Stimulated activated CD4-positive, alpha-beta T cell treated with anti-CD3 and anti-CD28 coated beads, Interleukin-1b, Interleukin-23, amount 100 ng/mL, for 24 hours (primary cell): ENCODE results near the gene CAV2.
"Not testable (repeated sequence)": the region's sequence is repeated elsewhere in the genome, so short reads cannot be mapped to it uniquely, and the experiment has no call there.

ENCODE experiments used
- DNase-seq, 4 experiments: peaks; one replicate each; pipeline ENCODE4 v3.0.0-alpha.2; 2020; ENCODE audit warnings: low read depth in 4 of 4, low spot score in 1 of 4

Gene CAV2, protein sequence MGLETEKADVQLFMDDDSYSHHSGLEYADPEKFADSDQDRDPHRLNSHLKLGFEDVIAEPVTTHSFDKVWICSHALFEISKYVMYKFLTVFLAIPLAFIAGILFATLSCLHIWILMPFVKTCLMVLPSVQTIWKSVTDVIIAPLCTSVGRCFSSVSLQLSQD

GRCh38 chr7:116499168-116500077 lies at the start of gene CAV2:
CAV2 (plus strand) TSS chr7:116499738; CDS start chr7:116499782, 44 bp downstream.
- no peak for DNase-seq

DNA sequence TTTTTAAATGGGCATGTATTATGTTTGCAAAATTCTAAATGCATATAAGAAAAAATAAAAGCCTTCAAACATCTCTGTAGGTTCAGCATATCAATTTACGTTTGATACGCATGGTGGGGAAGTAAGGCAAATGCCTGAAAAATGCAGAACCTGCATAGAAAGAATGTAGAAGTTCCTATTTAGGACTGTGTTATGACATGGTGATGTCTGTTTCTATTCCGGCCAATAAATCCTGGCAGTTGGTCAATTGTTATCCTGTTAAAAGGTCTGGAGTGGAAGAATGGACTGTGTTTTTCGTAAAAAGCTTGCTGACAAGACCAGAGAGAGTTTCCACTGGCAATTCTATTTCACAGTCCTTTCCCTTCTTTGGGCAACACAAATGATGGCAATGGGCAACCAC lies 49.6 kb upstream of the CAV2 start:
- DNase-seq: no peak

GRCh38 chr7:116451957-116452729 lies 47.4 kb upstream of the CAV2 start:
- DNase-seq: no peak

DNA sequence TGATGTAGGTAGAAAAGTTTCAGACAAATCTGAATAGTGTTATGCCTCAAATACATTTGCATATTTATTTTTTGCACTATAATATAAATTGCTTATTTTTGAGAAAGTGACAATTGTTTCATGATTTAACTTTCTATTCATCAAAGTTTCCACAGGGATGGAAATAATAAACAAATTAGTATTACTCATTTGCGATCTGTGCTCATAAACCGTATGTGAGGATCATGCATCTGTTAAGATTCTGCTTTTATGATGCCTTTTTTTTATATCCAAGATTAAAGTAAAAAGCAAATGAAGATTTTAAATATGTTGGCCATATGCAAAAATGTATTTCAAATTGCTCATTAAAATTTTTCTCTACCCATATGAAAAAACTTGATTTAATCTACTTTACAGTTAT lies 45.2 kb upstream of the CAV2 start:
- DNase-seq: no peak

GRCh38 chr7:116455009-116455408 lies 44.5 kb upstream of the CAV2 start:
- DNase-seq: no peak

DNA sequence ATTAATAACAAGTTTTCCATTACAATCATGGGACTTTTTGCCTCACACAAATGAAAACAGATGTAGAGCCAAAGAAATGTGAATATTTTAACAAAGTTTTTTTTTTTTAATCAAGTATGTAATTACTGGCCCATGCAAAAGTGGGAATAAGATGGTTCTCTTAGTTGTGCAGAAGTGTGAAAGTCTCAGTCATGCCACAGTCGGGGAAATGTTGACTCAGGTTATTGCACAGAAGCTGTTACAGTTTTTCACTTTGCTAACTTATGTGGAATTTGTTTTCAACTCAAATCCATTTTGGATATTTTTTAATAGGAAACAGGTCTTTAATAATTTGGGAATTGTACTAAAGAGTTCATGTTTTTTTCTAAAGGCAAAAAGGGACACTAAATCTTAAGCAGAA lies 44.0 kb upstream of the CAV2 start:
- no peak for DNase-seq

DNA sequence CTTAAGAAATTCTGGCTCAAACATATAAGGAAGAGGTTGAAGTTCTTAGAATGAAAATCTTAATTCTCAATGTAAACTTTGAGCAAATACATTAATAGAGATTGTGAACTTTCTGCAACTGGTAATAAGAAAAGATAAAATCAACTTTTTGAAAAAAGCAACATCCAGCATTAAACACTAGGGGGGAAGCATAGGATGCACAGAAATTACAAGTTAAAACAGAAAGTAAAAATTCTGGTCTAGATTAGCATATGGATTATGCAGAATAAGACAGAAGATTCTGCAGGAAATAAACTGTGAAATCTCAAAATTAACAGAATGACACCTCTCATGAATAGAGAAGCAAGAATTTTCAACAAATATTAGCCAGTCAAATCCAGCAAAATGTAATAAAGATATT lies 38.0 kb upstream of the CAV2 start:
- no peak for DNase-seq

DNA sequence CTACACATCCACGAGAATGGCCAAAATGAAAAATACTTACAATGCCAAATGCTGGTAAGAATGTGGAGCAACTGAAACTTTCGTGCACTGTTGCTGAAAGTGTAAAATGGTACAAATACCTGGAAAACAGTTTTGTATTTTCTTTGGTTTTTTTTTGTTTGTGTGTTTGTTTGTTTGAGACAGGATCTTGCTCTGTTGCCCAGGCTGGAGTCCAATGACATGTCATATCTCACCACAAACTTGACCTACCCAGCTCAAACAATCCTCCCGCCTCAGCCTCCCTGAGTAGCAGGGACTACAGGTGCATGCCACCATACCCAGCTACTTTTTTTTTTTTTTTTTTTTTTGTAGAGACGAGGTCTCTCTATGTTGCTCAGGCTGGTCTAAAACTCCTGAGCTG lies 35.6 kb upstream of the CAV2 start:
- DNase-seq: no peak

DNA sequence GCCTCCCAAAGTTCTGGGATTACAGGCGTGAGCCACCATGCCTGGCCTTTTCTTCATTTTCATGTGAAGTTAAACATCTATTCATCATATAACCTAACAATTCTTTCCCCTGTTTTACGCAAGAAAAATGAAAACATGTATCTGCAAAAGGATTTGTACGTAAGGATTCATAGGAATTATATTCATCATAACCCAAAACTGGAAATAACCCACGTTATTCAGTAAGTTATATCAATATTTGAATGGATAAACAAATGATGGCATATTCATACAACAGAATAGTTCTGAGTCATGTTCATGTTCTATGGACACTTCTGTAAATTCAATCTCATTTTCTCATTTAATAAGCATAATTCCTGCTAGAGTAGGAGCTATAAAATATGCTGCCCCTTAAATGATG lies 35.2 kb upstream of the CAV2 start:
- no peak for DNase-seq

DNA sequence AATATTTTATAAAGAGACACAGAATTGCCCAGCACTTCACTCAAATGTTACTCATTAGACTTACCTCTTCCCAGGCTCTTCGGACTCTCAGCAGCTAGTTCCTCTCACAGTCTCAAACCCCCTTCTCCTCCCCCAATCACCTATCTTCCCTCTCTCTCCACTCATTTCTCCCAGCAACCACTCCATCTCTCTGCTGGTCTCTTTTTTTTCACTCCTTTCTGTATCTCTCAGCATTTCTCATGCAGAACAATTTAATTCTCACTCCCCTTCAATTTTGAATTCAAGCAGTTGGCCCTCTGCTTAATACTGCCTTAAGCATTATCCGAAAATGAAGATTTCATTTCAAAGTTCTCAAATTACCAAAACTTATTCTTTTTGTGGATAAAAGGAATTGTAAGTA lies 34.4 kb upstream of the CAV2 start:
- no peak for DNase-seq

- no peak for DNase-seq
Observed at GRCh38 chr7:116468534-116468933, 31.0 kb upstream of the CAV2 start.

- DNase-seq: no peak
Observed at GRCh38 chr7:116477625-116478024, 21.9 kb upstream of the CAV2 start.

DNA sequence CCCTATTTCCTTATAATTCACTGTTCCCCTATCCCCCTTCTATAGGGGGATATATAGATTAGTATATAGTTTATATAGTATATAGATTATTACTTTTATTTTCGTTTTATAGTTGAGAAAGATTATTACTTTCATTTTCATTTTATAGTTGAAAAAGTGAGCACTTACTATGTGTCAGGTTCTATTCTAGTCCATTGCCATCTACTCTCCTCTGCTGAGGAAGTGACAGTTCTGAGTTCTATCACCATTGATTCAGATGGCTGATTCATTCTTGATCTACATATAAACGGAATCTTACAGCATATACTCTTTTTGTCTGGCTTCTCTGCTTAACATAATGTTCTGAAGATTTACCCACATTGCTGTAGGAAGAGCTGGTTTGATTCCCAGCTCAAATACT lies 20.7 kb upstream of the CAV2 start:
- DNase-seq: no peak

GRCh38 chr7:116483271-116483942 lies 16.1 kb upstream of the CAV2 start:
- DNase-seq: no peak

DNA sequence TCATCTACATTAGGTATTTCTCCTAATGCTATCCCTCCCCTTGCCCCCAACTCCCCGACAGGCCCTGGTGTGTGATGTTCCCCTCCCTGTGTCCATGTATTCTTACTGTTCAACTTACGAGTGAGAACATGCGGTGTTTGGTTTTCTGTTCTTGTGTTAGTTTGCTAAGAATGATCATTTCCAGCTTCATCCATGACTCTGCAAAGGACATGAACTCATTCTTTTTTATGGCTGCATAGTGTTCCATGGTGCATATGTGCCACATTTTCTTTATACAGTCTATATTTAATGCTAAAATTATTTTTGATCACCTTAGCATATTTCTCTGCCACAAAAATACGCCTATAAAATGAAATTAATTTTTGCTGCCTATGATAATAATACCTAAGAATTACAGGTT lies 15.1 kb upstream of the CAV2 start:
- DNase-seq: not testable (repeated sequence)

DNA sequence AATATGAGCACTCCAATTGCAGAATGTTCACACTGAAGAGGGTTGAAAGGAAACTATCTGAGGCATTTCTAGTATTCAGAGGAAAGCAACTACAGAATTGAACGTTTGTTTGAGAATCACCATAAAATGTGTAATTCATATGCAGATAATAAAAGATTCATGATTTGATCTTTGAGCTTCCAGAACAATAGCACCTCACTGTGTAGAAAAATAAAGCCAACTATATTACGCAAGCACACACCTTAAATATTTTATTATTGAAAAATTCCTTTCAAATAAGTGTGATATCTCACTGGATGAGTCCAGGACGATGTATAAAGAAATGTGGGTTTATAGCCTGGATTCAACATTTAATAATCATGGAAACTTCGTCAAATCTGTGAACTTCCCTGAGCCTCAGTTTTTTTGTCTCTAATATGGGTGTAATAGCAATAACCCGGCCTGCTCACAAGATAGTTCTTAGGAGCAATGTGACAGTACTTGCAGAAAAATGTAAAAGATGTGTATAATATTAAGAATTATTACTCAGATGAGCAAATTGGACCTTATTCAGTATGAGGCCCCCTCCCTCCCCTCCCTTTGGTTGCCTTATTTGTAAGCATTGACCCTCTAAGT lies 11.5 kb upstream of the CAV2 start:
- no peak for DNase-seq

DNA sequence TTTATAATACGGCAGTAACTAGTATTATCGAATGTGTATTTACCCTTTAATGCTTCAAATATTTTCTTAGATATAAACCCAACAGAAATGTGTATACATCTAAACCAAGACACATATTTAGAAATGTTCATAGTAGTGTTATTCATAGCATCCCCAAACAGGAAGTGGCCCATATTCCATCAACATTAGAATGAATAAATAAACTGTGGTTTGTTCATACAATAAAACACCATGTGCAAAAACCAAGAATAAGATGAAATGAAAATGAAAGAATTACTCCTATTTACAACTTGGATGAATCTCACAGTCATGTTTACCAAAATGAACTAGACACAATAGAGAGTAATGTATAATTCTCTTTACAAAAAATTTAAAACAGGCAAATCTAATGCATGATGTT lies 9.2 kb upstream of the CAV2 start:
- no peak for DNase-seq

GRCh38 chr7:116491887-116492653 lies 7.5 kb upstream of the CAV2 start:
- no peak for DNase-seq

- no peak for DNase-seq
Observed at GRCh38 chr7:116492654-116493109, 6.9 kb upstream of the CAV2 start.

DNA sequence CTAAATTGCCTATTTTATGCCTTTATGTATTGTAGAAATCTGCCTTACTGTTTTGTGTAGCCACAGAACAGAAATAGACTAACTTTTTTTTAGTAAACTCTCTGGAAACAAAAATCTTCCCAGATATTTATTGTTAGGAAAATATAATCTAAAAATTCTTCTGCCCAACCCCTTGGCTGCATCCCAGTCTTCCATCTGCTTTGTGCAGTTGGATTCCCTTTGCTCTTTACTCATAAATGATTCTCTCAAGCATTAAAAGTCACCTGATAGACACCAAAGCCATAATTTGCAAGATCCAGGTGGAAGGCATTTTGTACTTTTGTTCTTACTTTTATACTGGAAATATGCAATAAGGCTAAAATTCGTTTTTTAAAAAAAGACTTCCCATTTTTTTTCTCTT lies 6.1 kb upstream of the CAV2 start:
- DNase-seq: no peak
